Measurements from ENCODE around the gene MYLK4.

MYLK4 gene

DNA sequence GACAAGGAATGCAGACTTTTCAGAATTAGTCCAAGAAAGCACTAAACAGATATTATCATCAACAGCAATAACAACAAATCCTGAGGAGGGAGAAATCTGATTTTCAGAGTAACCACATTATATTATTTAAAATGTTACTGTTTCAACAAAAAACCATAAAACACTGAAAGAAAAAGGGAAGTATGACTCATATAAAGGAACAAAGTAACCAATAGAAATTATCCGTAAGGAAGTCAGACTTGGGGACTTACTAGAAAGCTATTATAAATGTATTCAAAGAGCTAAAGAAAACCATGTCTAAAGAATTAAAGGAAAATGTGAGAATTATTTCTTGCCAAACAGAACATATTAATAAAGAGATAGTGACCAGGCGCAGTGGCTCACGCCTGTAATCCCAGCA lies 98.1 kb downstream of the MYLK4 start:
- no peak for TF ChIP-seq ZFX (IDR thresholded peaks at IDR 0.05; ENCODE audit: borderline replicate concordance)
- no peak for TF ChIP-seq CTCF (IDR thresholded peaks at IDR 0.05)
- H3K27ac ChIP-seq, result no peak overlapping the region

DNA sequence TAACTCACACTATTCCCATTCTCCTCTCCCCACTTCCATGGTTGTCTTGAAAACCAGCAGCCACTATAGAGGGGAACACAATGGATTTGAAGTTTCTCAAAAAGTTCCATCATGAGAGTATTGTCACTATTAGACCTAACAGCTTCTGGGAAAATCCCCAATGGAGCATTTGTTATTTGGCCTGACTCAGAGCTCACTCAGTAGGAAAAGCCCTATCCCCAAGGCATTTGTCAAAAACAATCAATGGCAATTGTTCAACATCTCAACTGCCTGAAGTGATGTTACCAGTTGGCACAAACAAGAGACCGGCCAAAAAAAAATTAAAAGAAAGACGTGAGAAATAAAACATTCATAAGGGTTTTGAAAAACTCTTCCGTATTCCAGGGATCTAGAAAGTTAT lies 98.8 kb downstream of the MYLK4 start:
- no peak overlapping the region for H3K27ac ChIP-seq
- TF ChIP-seq ZFX (IDR thresholded peaks at IDR 0.05; ENCODE audit: borderline replicate concordance) (no peak), CTCF (IDR thresholded peaks at IDR 0.05) (no peak)

- H3K27ac ChIP-seq, result no peak overlapping the region
- TF ChIP-seq ZFX (IDR thresholded peaks at IDR 0.05; ENCODE audit: borderline replicate concordance), result no peak
- TF ChIP-seq CTCF (IDR thresholded peaks at IDR 0.05), result no peak
Measured at GRCh38 chr6:2651536-2651935, 99.2 kb downstream of the MYLK4 start.

DNA sequence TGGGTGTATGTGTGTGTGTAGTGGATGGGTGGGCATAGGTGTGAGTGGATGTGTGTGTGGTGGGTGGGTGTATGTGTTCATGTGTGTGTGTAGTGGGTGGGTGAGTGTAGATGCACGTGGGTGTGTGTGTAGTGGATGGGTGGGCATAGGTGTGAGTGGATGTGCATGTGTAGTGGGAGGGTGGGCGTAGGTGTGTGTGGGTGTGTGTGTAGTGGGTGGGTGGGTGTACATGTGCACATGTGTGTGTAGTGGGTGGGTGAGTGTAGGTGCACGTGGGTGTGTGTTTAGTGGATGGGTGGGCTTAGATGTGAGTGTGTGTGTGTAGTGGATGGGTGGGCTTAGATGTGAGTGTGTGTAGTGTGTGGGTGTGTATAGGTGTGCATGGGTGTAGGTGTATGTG lies 104.4 kb downstream of the MYLK4 start:
- TF ChIP-seq CTCF (IDR thresholded peaks at IDR 0.05), result no peak
- TF ChIP-seq ZFX (IDR thresholded peaks at IDR 0.05; ENCODE audit: borderline replicate concordance), result no peak
- no peak overlapping the region for H3K27ac ChIP-seq

DNA sequence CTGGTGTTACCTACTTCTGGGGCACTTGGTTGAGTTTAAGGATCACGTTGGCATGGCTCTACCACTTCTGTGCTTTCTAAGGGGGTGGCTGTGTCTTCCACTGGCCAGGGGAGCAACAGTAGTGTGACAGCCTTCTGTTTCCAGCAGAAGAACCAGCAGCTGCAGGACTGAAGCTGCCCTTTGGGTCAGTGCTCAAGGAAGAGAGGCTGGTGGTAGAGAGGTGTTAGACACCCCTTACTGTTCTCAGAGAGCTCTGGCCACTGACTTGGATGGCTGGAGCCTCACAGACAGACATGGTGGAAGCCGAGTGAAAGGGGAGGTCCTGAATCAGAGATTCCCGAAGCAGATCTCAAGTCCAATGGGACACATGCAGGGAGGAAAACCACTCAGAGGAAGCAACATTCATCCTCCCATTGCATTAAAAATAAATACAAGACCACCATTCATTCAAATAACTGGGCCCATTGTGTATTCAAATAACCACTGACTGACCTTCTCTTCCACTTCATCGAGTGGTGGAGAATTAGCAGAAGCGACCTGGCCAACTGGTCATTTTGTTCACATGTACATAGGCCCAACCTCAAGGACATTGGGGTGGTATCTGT lies 106.7 kb downstream of the MYLK4 start:
- no peak for TF ChIP-seq CTCF (IDR thresholded peaks at IDR 0.05)
- no peak for TF ChIP-seq ZFX (IDR thresholded peaks at IDR 0.05; ENCODE audit: borderline replicate concordance)

GRCh38 chr6:2643130-2643529 lies 107.6 kb downstream of the MYLK4 start:
- no peak overlapping the region for H3K27ac ChIP-seq
- TF ChIP-seq CTCF (IDR thresholded peaks at IDR 0.05) (no peak), ZFX (IDR thresholded peaks at IDR 0.05; ENCODE audit: borderline replicate concordance) (no peak)

More for the DNA sequence above, 106.7 kb downstream of the MYLK4 start:
- no peak overlapping the region for H3K27ac ChIP-seq

- no peak overlapping the region for H3K27ac ChIP-seq
- TF ChIP-seq ZFX (IDR thresholded peaks at IDR 0.05; ENCODE audit: borderline replicate concordance), result no peak
- TF ChIP-seq CTCF (IDR thresholded peaks at IDR 0.05), result no peak
Measured at GRCh38 chr6:2641044-2641725, 109.5 kb downstream of the MYLK4 start.
